ENCODE measurements around the gene CCDC126.
"Not testable (repeated sequence)": the region's sequence is repeated elsewhere in the genome, so short reads cannot be mapped to it uniquely, and the experiment has no call there.

CCDC126 gene

DNA sequence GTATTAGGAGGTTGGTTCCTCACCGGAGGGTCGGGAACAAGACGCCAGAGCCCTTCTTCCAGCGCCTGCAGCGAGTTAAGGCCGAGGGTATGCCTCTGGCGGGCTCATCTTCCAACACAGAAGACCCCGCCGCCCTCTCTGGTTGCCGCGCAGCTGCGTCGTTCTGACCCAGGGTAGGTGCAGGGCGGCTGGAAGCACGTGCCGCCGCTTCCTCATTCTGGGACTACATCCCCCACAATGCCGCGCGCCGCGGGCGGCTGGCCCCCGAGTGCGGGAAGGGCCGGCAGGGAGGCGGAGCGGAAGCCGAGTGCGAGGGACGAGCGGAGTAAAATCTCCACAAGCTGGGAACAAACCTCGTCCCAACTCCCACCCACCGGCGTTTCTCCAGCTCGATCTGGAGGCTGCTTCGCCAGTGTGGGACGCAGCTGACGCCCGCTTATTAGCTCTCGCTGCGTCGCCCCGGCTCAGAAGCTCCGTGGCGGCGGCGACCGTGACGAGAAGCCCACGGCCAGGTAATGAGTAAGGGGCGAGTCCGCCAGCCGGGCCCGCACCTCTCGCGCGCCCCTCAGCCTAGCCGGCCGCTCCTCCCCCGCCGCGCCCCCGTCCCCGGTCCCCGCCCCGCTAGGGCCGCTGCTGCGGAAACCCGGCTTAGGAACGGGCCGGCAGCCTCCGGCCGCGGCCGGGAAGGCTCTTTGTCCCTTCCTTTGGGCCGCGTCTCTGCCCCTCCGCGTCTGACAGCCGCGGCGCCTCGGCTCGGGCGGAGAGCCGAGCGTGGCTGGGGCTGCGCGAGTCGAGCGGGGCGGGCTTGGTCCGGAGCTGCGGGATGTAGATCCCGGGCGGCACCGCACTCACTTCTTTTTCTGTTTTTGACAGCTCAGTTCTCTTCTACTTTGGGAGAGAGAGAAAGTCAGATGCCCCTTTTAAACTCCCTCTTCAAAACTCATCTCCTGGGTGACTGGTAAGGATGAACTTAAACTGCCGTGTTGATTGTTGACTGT is at the start of gene CCDC126:
Gene CCDC126 (plus strand): TSS at position 289 of the 998 bp plus-strand sequence. CDS start 13,934 bp downstream, outside the sequence.
- peak; percentile 94 for DNase-seq (ENCODE audit: low spot score)

DNA sequence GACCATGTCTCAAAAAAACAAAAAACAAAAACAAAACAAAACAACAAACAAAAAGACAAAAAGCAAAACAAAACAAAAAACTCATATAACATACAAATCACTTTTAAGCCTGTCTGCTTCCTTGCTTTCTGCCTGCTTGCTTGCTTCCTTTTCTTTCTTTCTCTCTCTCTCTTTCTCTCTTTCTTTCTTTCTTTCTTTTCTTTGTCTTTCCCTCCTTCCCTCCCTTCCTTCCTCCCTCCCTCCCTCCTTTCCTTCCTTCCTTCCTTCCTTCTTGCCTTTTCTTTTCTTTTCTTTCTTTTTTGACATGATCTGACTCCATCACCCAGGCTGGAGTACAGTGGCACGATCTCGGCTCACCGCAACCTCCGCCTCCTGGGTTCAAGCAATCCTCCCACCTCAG is 49.5 kb upstream of the CCDC126 start:
- DNase-seq (ENCODE audit: low spot score), result no peak

DNA sequence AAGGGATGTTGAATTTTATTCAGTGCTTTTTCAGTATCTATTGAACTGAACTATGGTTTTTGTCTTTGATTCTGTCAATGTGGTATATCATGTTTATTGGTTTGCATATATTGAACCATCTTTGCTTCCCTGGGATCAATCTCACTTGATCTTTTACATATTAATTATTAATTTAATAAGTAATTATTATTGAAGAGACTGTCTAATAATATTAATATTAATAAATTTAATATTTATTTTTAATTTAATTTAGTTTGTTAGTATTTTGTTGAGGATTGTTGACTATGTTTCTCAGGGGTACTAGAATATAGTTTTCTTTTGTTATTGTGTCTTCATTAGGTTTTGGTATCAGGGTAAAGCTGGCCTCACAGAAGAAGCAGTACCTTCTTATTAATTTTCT is 38.9 kb upstream of the CCDC126 start:
- no peak for DNase-seq (ENCODE audit: low spot score)

GRCh38 chr7:23570592-23571200 is 26.5 kb upstream of the CCDC126 start:
- DNase-seq (ENCODE audit: low spot score), result peak; percentile 83

DNA sequence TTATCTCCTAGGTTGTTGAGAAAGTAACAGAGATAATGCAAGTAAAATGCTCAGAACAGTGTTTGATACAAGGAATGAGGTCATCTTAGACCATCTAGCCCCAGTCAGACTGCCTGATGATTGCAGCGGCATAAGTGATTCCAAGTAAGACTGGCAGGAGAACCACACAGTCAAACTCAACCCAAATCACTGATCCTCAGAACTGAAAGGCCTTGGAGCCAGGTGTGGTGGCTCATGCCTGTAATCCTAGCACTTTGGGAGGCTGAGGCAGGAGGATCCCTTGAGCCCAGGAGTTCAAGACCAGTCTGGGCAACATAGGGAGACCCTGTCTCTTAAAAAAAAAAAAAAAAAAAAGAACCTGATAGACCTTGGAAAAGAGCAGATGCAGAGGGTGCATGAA is 15.2 kb upstream of the CCDC126 start:
- DNase-seq (ENCODE audit: low spot score), result not testable (repeated sequence)

- DNase-seq (ENCODE audit: low spot score), result not testable (repeated sequence)
These were observed 11.9 kb upstream of the CCDC126 start for GRCh38 chr7:23585304-23585703.

GRCh38 chr7:23586159-23586558 is 11.0 kb upstream of the CCDC126 start:
- no peak for DNase-seq (ENCODE audit: low spot score)

DNA sequence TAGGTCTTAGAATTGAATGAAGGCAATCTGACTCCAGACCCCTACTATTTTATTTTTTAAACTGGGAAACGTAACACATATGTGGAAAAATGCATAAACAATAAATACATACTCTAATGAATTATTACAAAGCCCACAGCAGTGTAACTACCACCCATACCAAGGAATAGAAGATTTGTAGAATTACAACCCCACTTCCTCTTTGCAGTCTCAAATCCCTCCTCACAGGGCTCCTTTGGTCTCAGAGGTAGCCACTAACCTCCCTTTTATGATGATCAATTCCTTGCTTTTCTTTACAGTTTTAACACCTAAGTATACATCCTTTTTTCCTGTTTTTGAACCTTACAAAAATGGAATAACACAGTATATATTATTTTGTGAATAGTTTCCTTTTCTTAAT is 6.7 kb upstream of the CCDC126 start:
- no peak for DNase-seq (ENCODE audit: low spot score)

- DNase-seq (ENCODE audit: low spot score), result no peak
These were observed 3.5 kb upstream of the CCDC126 start for GRCh38 chr7:23593706-23594105.

- DNase-seq (ENCODE audit: low spot score), result no peak
These were observed 2.1 kb upstream of the CCDC126 start for GRCh38 chr7:23594879-23595604.

GRCh38 chr7:23598296-23598695 is 1.1 kb downstream of the CCDC126 start:
- DNase-seq (ENCODE audit: low spot score), result no peak

DNA sequence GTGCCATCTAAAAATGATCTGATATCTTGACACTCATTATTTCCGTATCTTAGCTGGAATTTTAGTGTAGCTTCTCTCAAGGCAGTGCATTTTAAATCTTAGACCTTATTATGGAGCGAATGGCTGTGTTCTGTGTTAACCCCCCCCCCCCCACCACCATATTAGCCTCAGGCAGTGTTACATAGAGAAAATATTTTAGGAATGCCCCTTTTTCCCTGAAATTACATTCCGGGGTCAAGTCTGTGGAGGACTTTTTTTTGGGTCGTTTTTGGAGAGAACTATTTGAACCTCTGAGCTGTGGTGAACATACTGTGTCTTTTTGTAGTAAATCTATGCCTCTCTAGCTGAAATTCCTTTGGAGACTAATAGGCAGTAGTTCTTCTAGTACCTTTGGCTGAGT is 3.1 kb downstream of the CCDC126 start:
- no peak for DNase-seq (ENCODE audit: low spot score)

GRCh38 chr7:23603632-23604295 is 6.6 kb downstream of the CCDC126 start:
- no peak for DNase-seq (ENCODE audit: low spot score)

- DNase-seq (ENCODE audit: low spot score), result no peak
These were observed 7.1 kb downstream of the CCDC126 start for GRCh38 chr7:23604296-23604640.

- no peak for DNase-seq (ENCODE audit: low spot score)
These were observed 9.9 kb downstream of the CCDC126 start for GRCh38 chr7:23607130-23607529.

DNA sequence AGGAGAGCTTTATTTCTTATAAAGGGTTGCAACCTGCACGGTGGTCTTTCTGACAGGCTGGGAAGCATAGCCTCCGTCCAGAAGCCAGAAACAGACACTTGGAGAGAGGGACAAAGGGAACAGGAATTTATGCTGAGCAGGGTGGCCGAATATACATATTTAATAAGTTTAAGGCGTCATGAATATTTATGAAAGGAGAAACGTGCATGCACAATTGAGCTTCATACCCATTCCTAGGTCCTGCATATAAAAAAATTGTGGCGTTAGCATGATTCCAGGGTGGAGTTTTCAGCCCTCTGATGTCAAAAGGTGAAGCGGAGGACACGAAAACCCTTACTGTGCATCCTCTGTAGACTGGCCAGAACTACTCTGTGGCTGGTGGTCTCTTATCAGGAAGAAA is 10.7 kb downstream of the CCDC126 start:
- no peak for DNase-seq (ENCODE audit: low spot score)

- no peak for DNase-seq (ENCODE audit: low spot score)
These were observed 18.1 kb downstream of the CCDC126 start for GRCh38 chr7:23615331-23615730.

DNA sequence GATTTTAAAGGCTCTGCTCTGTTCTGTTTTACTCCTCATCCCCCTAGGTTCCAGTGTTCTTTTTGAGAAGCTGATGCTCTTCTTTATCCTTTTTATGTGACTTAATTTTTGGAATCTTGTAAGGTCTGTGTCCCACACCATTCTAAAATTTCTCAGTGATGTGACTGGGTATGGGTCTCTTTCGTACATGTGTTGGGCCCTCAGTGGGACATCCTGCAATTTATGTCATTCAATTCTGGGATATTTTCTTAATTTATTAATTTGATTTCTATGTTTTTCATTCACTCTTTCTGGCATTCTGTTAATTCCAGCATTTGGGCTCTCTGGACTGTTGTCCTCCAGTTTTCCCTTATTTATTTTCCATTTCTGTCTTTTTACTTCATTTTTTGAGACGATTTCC is 19.4 kb downstream of the CCDC126 start:
- no peak for DNase-seq (ENCODE audit: low spot score)

GRCh38 chr7:23617482-23617881 is 20.3 kb downstream of the CCDC126 start:
- no peak for DNase-seq (ENCODE audit: low spot score)

- DNase-seq (ENCODE audit: low spot score), result no peak
These were observed 21.1 kb downstream of the CCDC126 start for GRCh38 chr7:23618241-23618640.

DNA sequence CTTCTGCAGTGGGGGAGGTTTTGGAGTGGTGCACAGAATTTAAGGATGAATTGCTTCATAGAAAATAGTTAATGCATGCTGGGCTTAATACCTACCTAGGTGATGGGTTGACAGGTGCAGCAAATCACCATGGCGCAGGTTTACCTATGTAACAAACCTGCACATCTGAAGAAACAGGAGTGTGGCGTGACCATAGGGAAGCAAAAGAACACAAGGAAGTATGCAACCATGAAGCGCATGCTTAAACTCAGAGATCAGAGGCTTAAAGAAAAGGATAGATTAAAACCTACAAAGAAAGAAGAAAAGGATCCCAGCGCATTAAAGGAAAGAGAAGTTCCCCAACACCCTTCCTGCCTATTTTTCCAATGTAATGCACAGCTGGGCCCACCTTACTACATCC is 22.0 kb downstream of the CCDC126 start:
- DNase-seq (ENCODE audit: low spot score), result no peak

GRCh38 chr7:23622506-23622925 is 25.3 kb downstream of the CCDC126 start:
- no peak for DNase-seq (ENCODE audit: low spot score)
